Right lobe of liver (tissue), 6 donors: Measurements from ENCODE around the gene VPS11. TPM values are rescaled to one million over a fixed set of nuclear protein-coding genes. Genes with fewer than 3 reads are reported as not detected.

ENCODE experiments used
- ATAC-seq, 4 donors: fragments of 200-7000 bp; cut with Tn5 transposase; one replicate each; pipeline ENCODE4 v1.9.1; 2020; ENCODE audit warnings: mild to moderate bottlenecking in 4 of 4, moderate library complexity in 4 of 4
- DNase-seq, 3 donors: peaks; one replicate each; pipeline ENCODE4 v3.0.0-alpha.2; 2020
- H3K27ac ChIP-seq, 3 donors: fragments of 200-600 bp; one replicate each; pipeline ENCODE4 v1.8.0; 2022
- H3K27me3 ChIP-seq, 2 donors: fragments of 200-600 bp; one replicate each; pipeline ENCODE4 v1.8.0; 2022
- H3K36me3 ChIP-seq, 4 donors: fragments of 200-600 bp; sonication (generic) in 1 of 4; one replicate each; pipeline versions ENCODE4 v1.5.1 to v1.8.0; 2017 to 2022; ENCODE audit warnings: control low read depth in 1 of 4
- H3K4me1 ChIP-seq, 4 donors: fragments of 200-600 bp; sonication (generic) in 1 of 4; one replicate each; pipeline versions ENCODE4 v1.5.1 to v1.8.0; 2017 to 2022; ENCODE audit warnings: control low read depth in 1 of 4
- H3K4me3 ChIP-seq, 3 donors: fragments of 200-600 bp; one replicate each; pipeline ENCODE4 v1.8.0; 2022
- H3K9me3 ChIP-seq, 4 donors: fragments of 200-600 bp; sonication (generic) in 1 of 4; one replicate each; pipeline versions ENCODE4 v1.5.1 to v1.8.0; 2017 to 2022; ENCODE audit warnings: control low read depth in 1 of 4
- CTCF ChIP-seq, 4 donors: fragments of 200-600 bp in 3 of 4; fragments of 450-650 bp in 1 of 4; IDR thresholded peaks; one replicate each; pipeline versions ENCODE4 v1.5.1 to v1.8.0; 2016 to 2022; ENCODE audit warnings: antibody characterized with exemption in 4 of 4, mild to moderate bottlenecking in 2 of 4
- POLR2A ChIP-seq: fragments of 450-650 bp; IDR thresholded peaks from one replicate; pipeline ENCODE4 v1.6.1; 2017; ENCODE audit warnings: antibody characterized with exemption, mild to moderate bottlenecking
- WGBS: methylation state at CpG from one replicate; pipeline ENCODE4 v1.1.6; 2018; ENCODE audit warnings: low coverage, low lambda C conversion rate; ENCODE audit not compliant: insufficient coverage; ENCODE audit errors: missing lambda C conversion rate; 5-methylcytosine and 5-hydroxymethylcytosine counted together
- intact Hi-C, 2 donors: fragments of 100-400 bp; cut with DNase I; formaldehyde crosslinking; loops; one replicate each; pipeline versions ENCODE4 v1.11.2 to v1.14.1; 2022
- total RNA-seq, 6 experiments: library from RNA; depleted of rRNA in 2 of 6; stranded (reverse); fragments of >200 nt in 2 of 6; fragmentation: NEBNext Ultra II Directional in 3 of 6; extraction: Animal tissue kit (Norgen Biotek cat#: 25700) in 3 of 6; gene quantifications; one replicate each; pipeline versions ENCODE4 v1.1.0 to v1.2.4, GENCODE V29; 2016 to 2023
- donor health status: DM: no; HTN: yes; CAD: no.
- donor health status: DM: no; HTN: no; CAD: no.
- donor health status: DM: no; HTN: no; CAD: no.
- donor health status: DM: no; HTN: yes; CAD: no.
- donor health status: DM: no; HTN: yes; CAD: no.

The VPS11 gene
- total RNA-seq, 6 experiments from 2014 or later, result 8.5 to 18.3 (median 11.3) TPM

GRCh38 chr11:119029069-119029339, 38.6 kb upstream of the VPS11 start:
- Histone ChIP-seq H3K4me1 (peaks cover 2 to 39% (median 15%) of the 10 kb centered on the region in 4 donors), H3K4me3 (peak overlapping the region; percentile 66 to 96 (median 81)), H3K9me3 (no peaks in the 10 kb centered on the region), H3K27me3 (no peaks in the 10 kb centered on the region), H3K27ac (peak overlapping the region; percentile 45 to 86 (median 67)), H3K36me3 (peaks cover 0 to 16% (median 9%) of the 10 kb centered on the region in 4 donors)
- 0% methylated on average over 1 of the region's 1 CpG for WGBS
- ATAC-seq, result no peak
- intact Hi-C loops, result no loop called here
- TF ChIP-seq POLR2A (no peak), CTCF (IDR thresholded peaks at IDR 0.05) (no peak)
- DNase-seq, result no peak

- peaks cover 2 to 34% (median 13%) of the 10 kb centered on the region in 4 donors for H3K4me1 ChIP-seq
- H3K36me3 ChIP-seq, result peaks cover 0 to 13% (median 7%) of the 10 kb centered on the region in 4 donors
- WGBS, result 5% methylated on average over 8 of the region's 10 CpGs
- no peaks in the 10 kb centered on the region for H3K9me3 ChIP-seq
- TF ChIP-seq CTCF (IDR thresholded peaks at IDR 0.05) (no peak), POLR2A (peak; percentile 94)
- no peaks in the 10 kb centered on the region for H3K27me3 ChIP-seq
- DNase-seq (peak; percentile 77 to 95 (median 87)), ATAC-seq (peak; percentile 51 to 71 (median 63))
- H3K4me3 ChIP-seq, result peak overlapping the region; percentile 66 to 96 (median 81)
- H3K27ac ChIP-seq, result peak overlapping the region; percentile 45 to 86 (median 67)
- intact Hi-C loops, result no loop called here
Measured at GRCh38 chr11:119029340-119030028, 38.1 kb upstream of the VPS11 start.

- peaks cover 2 to 29% (median 10%) of the 10 kb centered on the region in 4 donors for H3K4me1 ChIP-seq
- peak overlapping the region; percentile 45 to 86 (median 67) for H3K27ac ChIP-seq
- WGBS, result 0% methylated on average over 2 of the region's 13 CpGs
- no peaks in the 10 kb centered on the region for H3K9me3 ChIP-seq
- ATAC-seq (no peak), DNase-seq (peak in 1 of 3 donors; percentile 55)
- intact Hi-C loops, result no loop called here
- peak overlapping the region; percentile 66 to 96 (median 81) for H3K4me3 ChIP-seq
- H3K27me3 ChIP-seq, result no peaks in the 10 kb centered on the region
- H3K36me3 ChIP-seq, result peaks cover 0 to 11% (median 5%) of the 10 kb centered on the region in 4 donors
- TF ChIP-seq CTCF (IDR thresholded peaks at IDR 0.05) (no peak), POLR2A (no peak)
Measured at GRCh38 chr11:119030029-119030328, 37.6 kb upstream of the VPS11 start.

- TF ChIP-seq CTCF (IDR thresholded peaks at IDR 0.05) (peak in 2 of 4 donors; percentile 90 to 91), POLR2A (peak; percentile 64)
- H3K27ac ChIP-seq, result peak within 1 kb of the TSS; percentile 45 to 86 (median 67)
- ATAC-seq (peak; percentile 72 to 86 (median 76)), DNase-seq (peak; percentile 99)
- intact Hi-C loops, result no loop called here
- WGBS, result 0% methylated on average over 12 of the region's 67 CpGs
- H3K4me3 ChIP-seq, result peak within 1 kb of the TSS; percentile 66 to 96 (median 81)
- H3K36me3 ChIP-seq, result peaks cover 0 to 11% (median 2%) of the 10 kb centered on the region in 4 donors
- H3K27me3 ChIP-seq, result no peaks in the 10 kb centered on the region
- peaks cover 2 to 24% (median 8%) of the 10 kb centered on the region in 4 donors for H3K4me1 ChIP-seq
- no peaks in the 10 kb centered on the region for H3K9me3 ChIP-seq
Measured at GRCh38 chr11:119030329-119031047, 37.1 kb upstream of the VPS11 start, which contains the start of gene SLC37A4. Gene SLC37A4 (minus strand): TSS chr11:119030877.
